ENCODE data around the gene PTPN6. TPM values are rescaled to one million over a fixed set of nuclear protein-coding genes. Genes with fewer than 3 reads are reported as not detected.

Gene PTPN6
- total RNA-seq, 2 donors from 2014 or later, result 320 to 609 TPM

DNA sequence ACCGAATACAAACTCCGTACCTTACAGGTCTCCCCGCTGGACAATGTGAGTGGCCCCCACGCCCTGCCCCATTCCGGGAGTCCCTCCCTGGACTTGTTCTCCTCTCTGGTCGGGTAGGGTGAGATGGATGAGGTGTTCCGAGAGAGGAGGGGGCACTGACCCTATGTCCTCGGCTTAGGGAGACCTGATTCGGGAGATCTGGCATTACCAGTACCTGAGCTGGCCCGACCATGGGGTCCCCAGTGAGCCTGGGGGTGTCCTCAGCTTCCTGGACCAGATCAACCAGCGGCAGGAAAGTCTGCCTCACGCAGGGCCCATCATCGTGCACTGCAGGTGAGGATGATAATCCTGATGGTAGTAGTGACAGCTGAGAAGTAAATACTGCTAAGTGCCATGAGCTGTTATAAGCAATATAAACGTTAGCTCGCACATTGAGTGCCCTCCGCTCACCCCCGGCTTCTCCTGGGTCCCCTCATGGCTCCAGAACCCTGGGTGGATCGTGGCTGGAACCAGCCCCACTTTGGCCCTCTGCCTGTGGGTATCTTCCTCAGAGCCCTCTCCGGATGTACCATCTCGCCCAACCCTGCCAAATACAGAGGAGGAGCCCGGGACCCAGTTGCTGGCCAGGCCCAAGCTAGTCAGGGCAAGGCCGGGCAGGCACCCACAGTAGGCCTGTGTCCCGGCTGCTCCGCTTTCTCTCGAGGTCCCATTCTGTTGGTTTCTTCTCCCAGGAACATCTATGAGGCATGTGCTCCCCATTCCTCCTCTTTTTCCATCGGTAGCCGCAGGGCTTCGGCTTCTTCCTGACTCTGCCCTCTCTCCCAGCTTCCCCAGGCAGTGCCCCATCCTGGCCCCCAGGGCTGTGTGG is 6.8 kb downstream of the PTPN6 start:
- ATAC-seq, result no peak
- peak overlapping the region; percentile 98 to 99 for H3K27ac Mint-ChIP-seq
- H3K9me3 Mint-ChIP-seq, result no peaks in the 10 kb centered on the region
- peak in 1 of 2 donors; percentile 66 for DNase-seq (ENCODE audit: low spot score in 2 of 2)
- H3K36me3 Mint-ChIP-seq, result peaks cover 71 to 75% of the 10 kb centered on the region in 2 donors

DNA sequence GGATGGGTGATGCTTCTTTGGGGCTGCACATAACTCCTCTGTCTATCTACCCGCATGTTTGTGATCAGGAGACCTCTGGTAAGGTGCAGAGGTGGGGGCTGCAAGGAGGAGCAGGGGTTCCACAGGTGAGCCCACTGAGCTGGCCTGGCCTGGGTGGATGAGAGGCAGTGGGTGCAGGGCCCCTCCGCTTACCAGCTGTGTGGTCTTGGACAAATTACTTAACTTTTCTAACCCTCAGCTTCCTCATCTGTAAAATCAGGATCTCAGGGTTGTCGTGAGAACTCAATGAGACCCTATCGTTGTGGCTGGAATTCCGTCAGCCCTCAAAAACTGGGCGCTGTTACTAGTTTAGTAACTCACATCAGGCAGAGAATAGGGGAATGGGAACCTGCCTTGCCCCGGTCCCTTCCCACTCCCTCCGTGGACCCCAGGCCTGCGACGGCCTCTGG is 7.5 kb downstream of the PTPN6 start:
- DNase-seq (ENCODE audit: low spot score in 2 of 2), result no peak
- no peak for ATAC-seq
- H3K9me3 Mint-ChIP-seq, result no peaks in the 10 kb centered on the region
- peak overlapping the region; percentile 98 to 99 for H3K27ac Mint-ChIP-seq
- peaks cover 64 to 69% of the 10 kb centered on the region in 2 donors for H3K36me3 Mint-ChIP-seq

DNA sequence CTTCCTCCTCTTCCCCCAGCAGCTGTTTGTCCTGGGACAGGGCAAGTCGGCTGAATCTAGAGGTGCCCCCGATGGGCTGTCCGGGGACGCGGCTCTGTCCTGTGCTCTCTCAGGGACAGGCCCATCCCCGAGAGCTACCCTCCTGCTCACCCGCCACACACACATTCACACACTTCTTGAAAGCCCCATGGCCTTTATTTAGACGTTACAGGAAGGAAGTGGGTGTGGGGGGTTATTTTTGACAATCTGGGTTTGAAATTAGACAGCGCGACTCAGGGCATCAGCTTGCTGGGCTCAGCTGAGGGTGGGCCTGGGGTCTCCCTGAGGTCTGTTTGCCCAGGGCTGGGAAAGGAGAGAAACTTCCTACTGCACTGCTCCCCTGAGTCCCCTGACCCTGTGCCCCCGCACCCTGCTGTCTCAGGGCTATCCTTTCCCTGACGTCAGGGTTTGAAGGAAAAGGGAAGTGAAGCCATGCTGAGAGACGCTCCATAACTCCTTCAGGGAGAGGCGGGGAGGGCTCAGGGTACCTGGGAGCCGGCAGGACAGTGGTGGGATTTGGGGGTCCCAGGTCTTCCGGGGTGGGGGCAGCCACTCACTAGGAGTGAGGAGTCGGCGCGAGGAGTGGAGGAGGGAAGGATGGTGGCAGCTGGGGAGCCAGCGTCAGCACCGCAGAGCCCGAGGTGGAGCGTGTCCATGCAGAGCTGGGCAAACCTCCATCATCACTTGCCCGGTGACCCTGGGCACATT is 8.1 kb downstream of the PTPN6 start:
- DNase-seq (ENCODE audit: low spot score in 2 of 2), result peak; percentile 65 to 84
- Mint-ChIP-seq H3K9me3 (no peaks in the 10 kb centered on the region), H3K36me3 (peaks cover 58 to 64% of the 10 kb centered on the region in 2 donors)

DNA sequence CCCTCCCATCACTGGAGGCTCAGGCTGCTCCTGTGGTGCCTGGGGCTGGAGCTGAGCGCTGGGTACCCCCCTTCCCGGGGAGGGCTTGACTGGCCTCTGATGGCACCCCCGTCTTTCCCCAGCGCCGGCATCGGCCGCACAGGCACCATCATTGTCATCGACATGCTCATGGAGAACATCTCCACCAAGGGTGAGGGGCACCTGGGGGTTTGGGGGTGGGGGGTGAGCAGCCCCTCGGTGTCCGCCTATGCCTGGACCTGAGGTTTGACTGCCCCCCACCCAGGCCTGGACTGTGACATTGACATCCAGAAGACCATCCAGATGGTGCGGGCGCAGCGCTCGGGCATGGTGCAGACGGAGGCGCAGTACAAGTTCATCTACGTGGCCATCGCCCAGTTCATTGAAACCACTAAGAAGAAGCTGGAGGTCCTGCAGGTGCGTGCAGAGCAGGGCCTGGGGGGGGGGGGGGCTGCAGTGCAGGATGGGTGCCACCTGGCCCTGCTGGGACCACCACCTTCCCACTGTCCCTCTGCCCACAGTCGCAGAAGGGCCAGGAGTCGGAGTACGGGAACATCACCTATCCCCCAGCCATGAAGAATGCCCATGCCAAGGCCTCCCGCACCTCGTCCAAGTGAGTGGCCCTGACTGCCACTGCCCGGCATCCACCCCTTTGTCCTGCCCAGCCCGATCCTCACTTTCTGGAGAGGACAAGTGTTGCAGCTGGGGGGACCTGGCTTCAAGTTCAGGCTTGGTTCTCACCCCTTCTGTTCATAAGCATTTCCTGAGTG is 8.8 kb downstream of the PTPN6 start:
- no peak for ATAC-seq
- peak overlapping the region; percentile 98 to 99 for H3K27ac Mint-ChIP-seq
- no peak for DNase-seq (ENCODE audit: low spot score in 2 of 2)
- H3K36me3 Mint-ChIP-seq, result peaks cover 51 to 57% of the 10 kb centered on the region in 2 donors
- H3K9me3 Mint-ChIP-seq, result no peaks in the 10 kb centered on the region

More for the DNA sequence above, 8.1 kb downstream of the PTPN6 start:
- peak overlapping the region; percentile 98 to 99 for H3K27ac Mint-ChIP-seq
- peak; percentile 50 to 58 for ATAC-seq

DNA sequence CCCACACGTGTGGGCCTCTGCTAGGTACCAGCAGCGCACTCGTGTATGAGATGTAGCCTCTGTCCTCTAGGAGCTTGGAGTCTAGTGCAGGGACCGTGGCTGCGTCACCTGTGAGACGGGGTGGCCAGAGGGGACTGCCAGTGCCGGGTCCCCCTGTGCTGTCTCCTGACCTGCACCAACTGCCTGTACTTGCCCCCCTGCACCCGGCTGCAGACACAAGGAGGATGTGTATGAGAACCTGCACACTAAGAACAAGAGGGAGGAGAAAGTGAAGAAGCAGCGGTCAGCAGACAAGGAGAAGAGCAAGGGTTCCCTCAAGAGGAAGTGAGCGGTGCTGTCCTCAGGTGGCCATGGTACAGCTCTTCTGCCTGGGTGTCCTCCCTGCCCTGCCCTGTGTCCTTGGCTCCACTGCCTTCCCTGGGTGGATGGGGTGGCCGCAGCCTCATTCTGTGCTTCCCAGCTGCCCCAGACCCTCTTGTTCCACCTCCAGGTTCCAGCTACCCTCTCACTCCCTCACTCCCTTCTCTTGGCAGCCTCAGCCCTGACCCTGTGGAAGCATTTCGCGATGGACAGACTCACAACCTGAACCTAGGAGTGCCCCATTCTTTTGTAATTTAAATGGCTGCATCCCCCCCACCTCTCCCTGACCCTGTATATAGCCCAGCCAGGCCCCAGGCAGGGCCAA is 9.6 kb downstream of the PTPN6 start:
- Mint-ChIP-seq H3K27ac (peak overlapping the region; percentile 98 to 99), H3K36me3 (peaks cover 46 to 56% of the 10 kb centered on the region in 2 donors), H3K9me3 (no peaks in the 10 kb centered on the region)
- ATAC-seq, result peak; percentile 3 to 33
- peak in 1 of 2 donors; percentile 71 for DNase-seq (ENCODE audit: low spot score in 2 of 2)

DNA sequence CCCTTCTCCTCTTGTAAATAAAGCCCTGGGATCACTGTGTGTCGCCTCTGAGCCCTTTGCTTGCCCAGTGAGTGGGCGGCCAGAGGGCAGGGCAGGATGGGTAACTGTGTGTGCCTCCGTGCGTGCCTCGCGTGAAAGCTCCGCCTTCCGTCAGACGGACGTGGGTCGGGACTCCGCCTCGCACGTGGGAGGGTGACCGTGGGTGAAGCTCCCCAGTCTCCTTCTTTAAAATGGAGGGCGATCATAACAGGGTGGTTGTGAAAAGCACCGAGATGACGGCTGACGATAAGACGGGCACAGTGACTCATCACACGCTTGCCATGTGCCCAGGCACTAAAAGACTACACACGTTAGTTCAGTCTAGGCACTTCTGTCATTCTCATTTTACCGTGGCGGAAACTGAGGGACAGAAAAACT is 10.1 kb downstream of the PTPN6 start:
- peaks cover 46 to 52% of the 10 kb centered on the region in 2 donors for H3K36me3 Mint-ChIP-seq
- ATAC-seq, result peak; percentile 73 to 80
- peak; percentile 78 to 96 for DNase-seq (ENCODE audit: low spot score in 2 of 2)
- H3K27ac Mint-ChIP-seq, result peak overlapping the region; percentile 98 to 99
- no peaks in the 10 kb centered on the region for H3K9me3 Mint-ChIP-seq

DNA sequence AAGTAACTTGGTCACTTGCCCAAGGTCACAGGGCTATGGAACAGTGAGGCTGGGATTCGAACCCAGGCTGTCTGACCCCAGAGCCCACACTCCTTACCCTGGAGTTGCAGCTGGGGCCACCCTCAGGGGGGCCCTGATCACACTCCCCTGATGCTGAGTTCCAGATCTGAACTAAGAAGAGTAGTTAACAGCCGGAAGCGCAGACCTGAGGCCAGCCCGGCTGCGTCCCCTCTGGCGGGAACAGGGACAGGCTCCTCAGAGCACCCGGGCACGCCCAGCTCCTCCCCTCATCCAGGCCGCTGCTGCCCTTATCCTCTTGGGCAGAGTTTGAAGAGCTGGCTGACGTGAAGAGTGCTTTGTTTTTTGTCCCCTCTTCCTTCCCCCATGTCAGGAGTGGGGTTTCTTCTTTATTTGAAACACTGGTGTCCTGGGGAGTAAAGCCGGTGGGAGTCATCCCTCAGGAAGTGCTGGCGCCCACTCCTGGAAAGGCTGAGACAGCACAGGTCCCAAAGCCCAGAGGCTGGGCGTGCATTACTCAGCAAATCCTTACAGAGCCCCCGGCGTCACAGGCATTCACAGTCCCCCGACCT is 10.6 kb downstream of the PTPN6 start:
- ATAC-seq (peak in 1 of 2 donors; percentile 34), DNase-seq (ENCODE audit: low spot score in 2 of 2) (peak in 1 of 2 donors; percentile 72)
- H3K27ac Mint-ChIP-seq, result peak overlapping the region; percentile 98 to 99

DNA sequence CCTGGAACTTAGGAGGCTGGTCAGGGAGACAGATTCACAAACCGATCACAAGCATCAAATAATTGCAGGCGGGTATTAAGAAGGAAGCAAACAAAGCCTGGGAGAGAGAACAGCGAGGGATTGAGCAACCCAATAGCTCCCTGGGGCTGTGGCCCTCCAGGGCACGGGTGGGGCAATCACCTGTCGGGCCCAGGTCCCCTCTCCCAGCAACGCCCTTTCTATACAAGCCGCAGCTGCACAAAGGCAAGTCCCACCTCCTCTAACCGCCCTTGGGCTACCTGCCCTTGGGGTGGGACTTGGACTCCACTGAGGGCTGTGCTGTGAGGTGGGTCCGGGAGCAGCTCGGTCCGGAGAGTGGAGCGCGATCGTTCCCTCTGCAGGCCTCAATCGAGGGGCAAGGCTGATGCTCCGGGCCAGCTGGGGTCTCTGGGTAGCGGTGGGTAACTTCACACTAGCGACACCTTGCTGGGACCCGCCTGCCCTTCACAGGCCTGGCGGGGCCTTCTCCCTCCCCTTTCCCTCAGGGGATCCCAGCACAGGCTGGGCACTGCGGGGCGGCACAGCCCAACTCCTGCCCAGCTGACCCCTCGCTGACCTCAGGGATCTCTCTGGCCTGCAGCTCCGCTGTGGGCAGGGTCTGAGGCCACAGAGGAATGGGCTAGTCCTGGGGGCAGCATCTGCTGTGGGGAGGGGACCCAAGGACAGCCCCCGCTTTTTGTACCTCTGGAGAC is 11.3 kb downstream of the PTPN6 start:
- Mint-ChIP-seq H3K9me3 (no peaks in the 10 kb centered on the region), H3K27ac (peak overlapping the region; percentile 98 to 99), H3K36me3 (peaks cover 39 to 48% of the 10 kb centered on the region in 2 donors)
- ATAC-seq, result no peak
- no peak for DNase-seq (ENCODE audit: low spot score in 2 of 2)

More for the DNA sequence above, 10.6 kb downstream of the PTPN6 start:
- peaks cover 45 to 51% of the 10 kb centered on the region in 2 donors for H3K36me3 Mint-ChIP-seq
- H3K9me3 Mint-ChIP-seq, result no peaks in the 10 kb centered on the region

DNA sequence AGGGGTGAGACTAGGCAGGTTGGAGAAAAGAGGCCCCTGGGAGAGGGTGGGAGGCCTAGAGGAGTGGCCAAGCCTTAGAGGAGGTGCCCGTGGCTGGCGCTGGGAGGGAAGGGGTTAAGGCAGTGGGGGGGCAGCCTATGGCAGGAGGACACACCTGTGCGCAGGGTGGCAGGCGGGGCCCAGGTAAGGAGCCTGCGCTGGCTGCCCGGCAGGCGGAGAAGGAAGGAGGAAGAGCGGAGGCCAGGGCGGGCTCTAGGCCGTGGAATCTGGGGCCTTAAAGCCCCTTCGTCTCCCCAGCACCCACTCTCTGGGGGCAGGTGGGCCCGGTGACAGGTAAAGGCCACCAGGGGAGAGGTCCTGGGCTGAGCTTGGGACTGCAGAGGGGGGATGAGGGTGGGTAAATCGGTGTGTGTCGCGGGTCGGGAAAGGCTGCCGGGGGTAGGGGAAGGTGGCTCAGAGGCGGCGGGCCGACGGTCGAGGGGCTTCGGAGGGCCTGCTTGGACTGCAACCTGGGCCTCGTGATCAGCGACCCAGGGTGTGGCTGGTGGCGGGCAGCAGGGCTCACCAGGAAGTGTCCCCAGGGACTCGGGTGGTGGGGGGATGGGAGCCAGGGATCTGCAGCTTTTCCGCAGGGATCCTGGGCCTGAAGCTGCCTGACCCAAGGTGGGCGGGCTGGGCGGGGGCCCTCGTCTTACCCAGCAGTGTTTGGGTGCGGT is 12.0 kb downstream of the PTPN6 start:
- DNase-seq (ENCODE audit: low spot score in 2 of 2), result no peak
- H3K36me3 Mint-ChIP-seq, result peaks cover 35 to 47% of the 10 kb centered on the region in 2 donors
- H3K27ac Mint-ChIP-seq, result peak overlapping the region; percentile 98 to 99
- ATAC-seq, result no peak
- no peaks in the 10 kb centered on the region for H3K9me3 Mint-ChIP-seq

DNA sequence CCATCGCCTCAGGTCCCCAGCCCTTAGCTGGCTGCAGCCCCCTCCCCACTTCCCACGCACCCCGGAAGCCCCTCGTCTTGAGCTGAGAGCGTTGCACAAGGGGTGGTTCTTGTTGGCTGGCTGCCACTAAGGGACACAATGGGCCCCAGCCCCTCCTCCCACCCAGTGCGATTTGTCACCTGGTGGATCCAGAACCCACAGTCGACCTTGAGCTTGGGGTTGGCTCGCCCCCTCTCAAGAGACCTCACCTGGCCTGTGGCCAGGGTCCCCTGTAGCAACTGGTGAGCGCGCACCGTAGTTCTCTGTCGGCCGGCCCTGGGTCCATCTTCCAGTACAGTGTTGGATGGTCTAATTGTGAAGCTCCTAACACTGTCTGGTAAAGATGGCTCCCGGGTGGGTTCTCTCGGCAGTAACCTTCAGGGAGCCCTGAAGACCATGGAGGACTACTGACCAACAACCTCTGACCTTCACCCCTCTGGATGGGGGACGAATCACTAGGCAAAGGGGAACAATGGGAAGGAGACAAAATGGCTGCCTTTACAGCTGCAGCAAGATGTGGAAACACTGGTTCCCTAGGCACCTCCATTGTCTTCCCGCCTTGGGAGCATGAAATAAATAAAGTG is 12.7 kb downstream of the PTPN6 start:
- no peaks in the 10 kb centered on the region for H3K9me3 Mint-ChIP-seq
- peaks cover 35 to 47% of the 10 kb centered on the region in 2 donors for H3K36me3 Mint-ChIP-seq
- no peak for ATAC-seq
- H3K27ac Mint-ChIP-seq, result peak overlapping the region; percentile 87 to 89
- DNase-seq (ENCODE audit: low spot score in 2 of 2), result no peak

DNA sequence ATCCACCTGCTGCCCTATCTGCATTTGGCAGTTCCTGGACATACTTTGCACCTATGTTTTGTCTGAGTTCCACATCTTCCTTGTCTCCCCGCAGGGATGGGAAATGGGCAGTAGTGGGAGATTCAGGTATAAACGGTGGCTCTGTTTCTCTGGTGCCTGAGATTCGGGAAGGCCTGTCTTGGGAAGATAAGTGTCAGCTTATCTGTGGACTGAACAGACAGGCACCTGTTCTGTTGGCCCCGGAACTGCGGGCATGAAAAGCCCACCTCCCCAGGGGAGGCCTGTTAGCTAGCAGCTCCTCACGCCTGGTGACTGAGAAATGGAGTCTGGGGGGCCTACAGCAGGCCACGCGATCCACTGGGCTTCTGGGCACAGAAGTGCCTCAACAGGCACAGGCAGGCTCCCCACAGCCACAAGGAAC is 13.5 kb downstream of the PTPN6 start:
- no peaks in the 10 kb centered on the region for H3K9me3 Mint-ChIP-seq
- ATAC-seq, result no peak
- peaks cover 35 to 46% of the 10 kb centered on the region in 2 donors for H3K36me3 Mint-ChIP-seq
- H3K27ac Mint-ChIP-seq, result peak overlapping the region; percentile 87 to 89
- DNase-seq (ENCODE audit: low spot score in 2 of 2), result no peak

DNA sequence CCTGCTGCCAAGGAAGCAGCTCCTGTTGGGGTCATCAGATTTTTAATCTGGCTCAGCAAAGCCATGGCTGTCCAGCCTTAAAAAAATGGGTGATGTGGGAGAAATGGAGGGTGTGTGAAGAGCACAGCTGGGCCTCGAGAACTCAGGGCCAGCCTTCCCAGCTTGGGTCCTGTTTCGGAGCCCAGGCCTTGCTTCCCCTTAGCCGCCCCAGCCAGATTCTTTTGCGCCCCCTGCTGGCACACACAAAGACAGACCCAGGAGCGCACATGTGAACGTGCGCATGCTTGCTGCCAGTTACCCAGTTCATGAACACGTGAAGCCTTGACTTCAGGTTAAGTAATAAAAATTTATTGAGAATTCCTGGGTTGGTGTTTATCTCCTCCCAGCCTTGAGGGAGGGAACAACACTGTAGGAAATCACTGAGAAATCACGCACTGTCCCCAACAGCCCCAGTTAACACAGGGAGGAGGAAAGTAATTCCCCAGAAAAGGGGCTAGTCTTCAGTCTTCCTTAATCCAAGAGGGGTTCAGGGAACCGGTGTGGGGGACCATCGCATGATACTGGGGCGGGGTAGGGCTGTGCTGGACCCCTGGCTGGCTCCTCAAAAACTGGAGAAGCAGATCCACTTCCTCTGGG is 14.0 kb downstream of the PTPN6 start:
- peak; percentile 85 to 88 for DNase-seq (ENCODE audit: low spot score in 2 of 2)
- ATAC-seq, result peak; percentile 36 to 56
- H3K9me3 Mint-ChIP-seq, result no peaks in the 10 kb centered on the region
- H3K36me3 Mint-ChIP-seq, result peaks cover 40 to 44% of the 10 kb centered on the region in 2 donors
- H3K27ac Mint-ChIP-seq, result peak overlapping the region; percentile 87 to 89

DNA sequence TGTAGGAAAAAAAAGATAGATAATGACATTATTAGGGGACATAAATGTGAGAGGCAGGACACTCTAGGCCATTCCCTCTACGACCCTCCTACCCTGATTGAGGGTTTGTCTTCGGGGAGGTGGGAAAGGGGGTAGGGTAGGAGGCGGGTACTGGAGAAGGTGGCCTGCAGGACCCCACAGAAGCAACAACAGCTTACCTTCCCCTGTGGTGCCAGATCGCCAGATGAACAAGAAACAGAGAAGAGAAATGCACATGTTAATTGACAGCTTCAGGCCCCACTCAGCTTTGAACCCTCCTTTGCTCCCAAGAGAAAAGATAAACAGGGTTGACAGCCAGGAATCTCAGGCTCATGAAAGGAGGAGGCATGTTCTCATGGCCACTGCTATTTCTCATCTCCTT is 14.6 kb downstream of the PTPN6 start:
- Mint-ChIP-seq H3K27ac (peak overlapping the region; percentile 87 to 89), H3K36me3 (peaks cover 43 to 46% of the 10 kb centered on the region in 2 donors), H3K9me3 (no peaks in the 10 kb centered on the region)
- ATAC-seq, result no peak
- DNase-seq (ENCODE audit: low spot score in 2 of 2), result no peak

DNA sequence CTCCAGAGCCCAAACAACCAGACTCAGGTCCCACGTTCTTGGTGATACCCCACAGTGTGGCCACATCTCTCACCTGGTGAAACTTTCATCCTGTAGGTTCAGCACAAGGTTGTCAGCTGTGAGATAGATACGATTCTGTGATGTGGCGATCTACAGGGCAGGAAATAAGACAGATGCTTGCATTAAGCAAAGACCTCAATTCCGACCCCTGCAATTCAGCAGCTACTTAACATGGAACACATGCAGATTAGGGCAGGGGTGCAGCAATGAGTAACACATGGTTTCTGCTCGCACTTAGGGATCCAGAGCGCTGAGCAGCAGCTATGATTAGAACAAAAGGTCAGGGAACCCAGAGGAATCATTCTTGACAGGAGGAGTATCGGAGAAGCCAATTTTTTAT is 15.2 kb downstream of the PTPN6 start:
- ATAC-seq, result no peak
- DNase-seq (ENCODE audit: low spot score in 2 of 2), result no peak
- peaks cover 43 to 46% of the 10 kb centered on the region in 2 donors for H3K36me3 Mint-ChIP-seq
- H3K9me3 Mint-ChIP-seq, result no peaks in the 10 kb centered on the region
- peak overlapping the region; percentile 89 to 93 for H3K27ac Mint-ChIP-seq

All from activated naive CD4-positive, alpha-beta T cell treated with anti-CD3 and anti-CD28 coated beads, Interleukin-2, amount 50 U/mL, for 72 hours (primary cell).